Liver (tissue), 9 donors: ENCODE results near the gene ECM2. TPM values are rescaled to one million over a fixed set of nuclear protein-coding genes. Genes with fewer than 3 reads are reported as not detected.

ENCODE experiments used
- DNase-seq: peaks from one replicate; pipeline ENCODE4 v3.0.0-alpha.2; 2017; ENCODE audit warnings: low spot score
- H3K27ac ChIP-seq, 2 donors: one replicate each; pipeline ENCODE4 v1.7.0; 2013; ENCODE audit warnings: inconsistent platforms in 2 of 2, low read length in 2 of 2, control low read depth in 1 of 2, low read depth in 1 of 2, mild to moderate bottlenecking in 1 of 2
- H3K27me3 ChIP-seq, 4 donors: one replicate each; pipeline versions ENCODE4 v1.6.1 to v1.7.0; 2013; ENCODE audit warnings: low read length in 3 of 4, inconsistent platforms in 1 of 4, mild to moderate bottlenecking in 1 of 4, moderate library complexity in 1 of 4; ENCODE audit not compliant: control insufficient read depth in 4 of 4, insufficient read depth in 4 of 4
- H3K36me3 ChIP-seq, 4 donors: one replicate each; pipeline versions ENCODE4 v1.6.1 to v1.7.0; 2013; ENCODE audit warnings: low read length in 3 of 4, mild to moderate bottlenecking in 3 of 4, low read depth in 1 of 4, moderate library complexity in 1 of 4; ENCODE audit not compliant: control insufficient read depth in 4 of 4, insufficient read depth in 3 of 4
- H3K4me1 ChIP-seq, 4 donors: one replicate each; pipeline versions ENCODE4 v1.6.1 to v1.7.0; 2013; ENCODE audit warnings: low read length in 3 of 4, mild to moderate bottlenecking in 3 of 4, moderate library complexity in 1 of 4; ENCODE audit not compliant: control insufficient read depth in 4 of 4, insufficient read depth in 4 of 4
- H3K4me3 ChIP-seq, 3 donors: one replicate each; pipeline versions ENCODE4 v1.6.1 to v1.7.0; 2013; ENCODE audit warnings: low read length in 3 of 3, control low read depth in 1 of 3, low read depth in 1 of 3, mild to moderate bottlenecking in 1 of 3
- H3K9ac ChIP-seq, 2 donors: one replicate each; pipeline ENCODE4 v1.7.0; 2013; ENCODE audit warnings: low read length in 2 of 2, mild to moderate bottlenecking in 2 of 2, moderate library complexity in 2 of 2, control low read depth in 1 of 2, low read depth in 1 of 2
- H3K9me3 ChIP-seq, 4 donors: one replicate each; pipeline versions ENCODE4 v1.6.1 to v1.7.0; 2013; ENCODE audit warnings: low read length in 3 of 4; ENCODE audit not compliant: control insufficient read depth in 4 of 4
- CTCF ChIP-seq: fragments of 150-350 bp; IDR thresholded peaks from 2 replicates; pipeline ENCODE4 v1.5.1; 2017; ENCODE audit warnings: improper control_type of control experiment, low read depth, low read length; ENCODE audit not compliant: missing input control
- EGR1 ChIP-seq, 2 donors: IDR thresholded peaks; 2 replicates each; pipeline ENCODE4 v1.6.1; 2016 to 2018; ENCODE audit warnings: antibody characterized with exemption in 2 of 2, low read depth in 2 of 2
- FOXA2 ChIP-seq: IDR thresholded peaks from 2 replicates; pipeline ENCODE4 v1.6.1; 2016; ENCODE audit warnings: antibody characterized with exemption
- JUND ChIP-seq, 2 donors: IDR thresholded peaks; 2 replicates each; pipeline ENCODE4 v1.6.1; 2016; ENCODE audit warnings: antibody characterized with exemption in 2 of 2
- NR2F2 ChIP-seq: IDR thresholded peaks from 2 replicates; pipeline ENCODE4 v1.6.1; 2016; ENCODE audit warnings: antibody characterized with exemption
- RAD21 ChIP-seq, 2 donors: IDR thresholded peaks; 2 replicates each; pipeline ENCODE4 v1.6.1; 2016; ENCODE audit warnings: antibody characterized with exemption in 2 of 2, mild to moderate bottlenecking in 2 of 2
- REST ChIP-seq: IDR thresholded peaks from 2 replicates; pipeline ENCODE4 v1.6.1; 2016; ENCODE audit warnings: antibody characterized with exemption, mild to moderate bottlenecking
- RXRA ChIP-seq, 2 donors: IDR thresholded peaks; 2 replicates each; pipeline ENCODE4 v1.6.1; 2017 to 2018; ENCODE audit warnings: antibody characterized with exemption in 2 of 2, mild to moderate bottlenecking in 1 of 2
- SP1 ChIP-seq: IDR thresholded peaks from 2 replicates; pipeline ENCODE4 v1.6.1; 2018; ENCODE audit warnings: antibody characterized with exemption, mild to moderate bottlenecking
- WGBS: extraction: QIAGEN DNeasy Blood & Tissue Kit; methylation state at CpG from one replicate; pipeline ENCODE4 v1.1.7; 2013; 5-methylcytosine and 5-hydroxymethylcytosine counted together
- polyA plus RNA-seq, 2 donors: library from polyadenylated mRNA; stranded (reverse) in 1 of 2; unstranded in 1 of 2; fragments of 200-250 nt in 1 of 2; fragments of >200 nt in 1 of 2; fragmentation: Nextera tagmentation in 1 of 2; extraction: Ambion mirVana in 1 of 2; gene quantifications; one replicate each; pipeline versions ENCODE4 v1.2.1 to v1.2.3, GENCODE V29; 2013 to 2015
- total RNA-seq, 2 donors: library from RNA; depleted of rRNA; stranded (reverse); fragments of >200 nt; gene quantifications; one replicate each; pipeline ENCODE4 v1.2.3, GENCODE V29; 2014
- TF ChIP-seq, protein P1 (sequence below): IDR thresholded peaks from 2 replicates; pipeline ENCODE4 v1.6.1; 2016; ENCODE audit warnings: antibody characterized with exemption
- TF ChIP-seq, protein P2 (sequence below): IDR thresholded peaks from 2 replicates; pipeline ENCODE4 v1.6.1; 2016; ENCODE audit warnings: antibody characterized with exemption
- donor health status: healthy.
- donor health status: healthy.
- donor health status: healthy.
- donor health status: healthy.
- donor health status: healthy.

ECM2 gene
- total and polyA plus RNA-seq, 4 donors: 11.6 to 42.0 (median 15.3) TPM

GRCh38 chr9:92507005-92507404 lies 28.8 kb downstream of the ECM2 start:
- no peak overlapping the region for H3K27ac ChIP-seq
- H3K27me3 ChIP-seq: no peaks in the 10 kb centered on the region
- H3K9me3 ChIP-seq: no peaks in the 10 kb centered on the region
- H3K36me3 ChIP-seq: peaks cover 0 to 3% (median 0%) of the 10 kb centered on the region in 4 donors
- H3K4me1 ChIP-seq: peaks cover 0 to 3% (median 0%) of the 10 kb centered on the region in 4 donors
- 88% methylated on average over 2 of the region's 2 CpGs for WGBS
- TF ChIP-seq REST: no peak
- peak; percentile 39 to 56 for TF ChIP-seq RAD21 (IDR thresholded peaks at IDR 0.05)
- no peak for DNase-seq
- H3K4me3 ChIP-seq: no peak overlapping the region
- no peak overlapping the region for H3K9ac ChIP-seq

- Histone ChIP-seq H3K9ac (no peak overlapping the region), H3K27ac (peak overlapping the region in 1 of 2 donors; percentile 5)
- 82% methylated on average over 3 of the region's 3 CpGs for WGBS
Observed at GRCh38 chr9:92506184-92506857, 29.5 kb downstream of the ECM2 start.

GRCh38 chr9:92504881-92505280 lies 30.9 kb downstream of the ECM2 start:
- 97% methylated on average over 2 of the region's 2 CpGs for WGBS
- peaks cover 0 to 5% (median 0%) of the 10 kb centered on the region in 4 donors for H3K4me1 ChIP-seq
- no peak overlapping the region for H3K27ac ChIP-seq
- TF ChIP-seq RAD21 (IDR thresholded peaks at IDR 0.05) (no peak), SP1 (no peak), NR2F2 (no peak), FOXA2 (no peak), EGR1 (IDR thresholded peaks at IDR 0.05; ENCODE audit: low read depth in 2 of 2) (no peak), REST (no peak), RXRA (IDR thresholded peaks at IDR 0.05) (no peak)
- TF ChIP-seq, protein P1, sequence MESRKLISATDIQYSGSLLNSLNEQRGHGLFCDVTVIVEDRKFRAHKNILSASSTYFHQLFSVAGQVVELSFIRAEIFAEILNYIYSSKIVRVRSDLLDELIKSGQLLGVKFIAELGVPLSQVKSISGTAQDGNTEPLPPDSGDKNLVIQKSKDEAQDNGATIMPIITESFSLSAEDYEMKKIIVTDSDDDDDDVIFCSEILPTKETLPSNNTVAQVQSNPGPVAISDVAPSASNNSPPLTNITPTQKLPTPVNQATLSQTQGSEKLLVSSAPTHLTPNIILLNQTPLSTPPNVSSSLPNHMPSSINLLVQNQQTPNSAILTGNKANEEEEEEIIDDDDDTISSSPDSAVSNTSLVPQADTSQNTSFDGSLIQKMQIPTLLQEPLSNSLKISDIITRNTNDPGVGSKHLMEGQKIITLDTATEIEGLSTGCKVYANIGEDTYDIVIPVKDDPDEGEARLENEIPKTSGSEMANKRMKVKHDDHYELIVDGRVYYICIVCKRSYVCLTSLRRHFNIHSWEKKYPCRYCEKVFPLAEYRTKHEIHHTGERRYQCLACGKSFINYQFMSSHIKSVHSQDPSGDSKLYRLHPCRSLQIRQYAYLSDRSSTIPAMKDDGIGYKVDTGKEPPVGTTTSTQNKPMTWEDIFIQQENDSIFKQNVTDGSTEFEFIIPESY: no peak
- TF ChIP-seq, protein P2, sequence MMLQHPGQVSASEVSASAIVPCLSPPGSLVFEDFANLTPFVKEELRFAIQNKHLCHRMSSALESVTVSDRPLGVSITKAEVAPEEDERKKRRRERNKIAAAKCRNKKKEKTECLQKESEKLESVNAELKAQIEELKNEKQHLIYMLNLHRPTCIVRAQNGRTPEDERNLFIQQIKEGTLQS: no peak

More at GRCh38 chr9:92506184-92506857, 29.5 kb downstream of the ECM2 start:
- H3K4me1 ChIP-seq: peaks cover 0 to 5% (median 0%) of the 10 kb centered on the region in 4 donors
- DNase-seq: no peak
- H3K9me3 ChIP-seq: no peaks in the 10 kb centered on the region
- no peaks in the 10 kb centered on the region for H3K27me3 ChIP-seq
- H3K36me3 ChIP-seq: peaks cover 0 to 3% (median 0%) of the 10 kb centered on the region in 4 donors
- TF ChIP-seq CTCF: no peak
- TF ChIP-seq JUND (IDR thresholded peaks at IDR 0.05): peak in 1 of 2 donors; percentile 21
- H3K4me3 ChIP-seq: no peak overlapping the region

More at GRCh38 chr9:92504881-92505280, 30.9 kb downstream of the ECM2 start:
- peaks cover 0 to 3% (median 0%) of the 10 kb centered on the region in 4 donors for H3K36me3 ChIP-seq
- no peaks in the 10 kb centered on the region for H3K9me3 ChIP-seq
- H3K27me3 ChIP-seq: no peaks in the 10 kb centered on the region
- H3K4me3 ChIP-seq: no peak overlapping the region
- H3K9ac ChIP-seq: no peak overlapping the region
- DNase-seq: no peak
